Measurements from ENCODE around the gene VPS29. TPM values are rescaled to one million over a fixed set of nuclear protein-coding genes. Genes with fewer than 3 reads are reported as not detected.

Gene VPS29
- total RNA-seq, 1 experiment from 2014 or later: 114 TPM

GRCh38 chr12:110536834-110537604 lies 35.1 kb upstream of the VPS29 start:
- no peak overlapping the region for H3K4me2 ChIP-seq (ENCODE audit: low read length)
- TF ChIP-seq EZH2phosphoT487 (IDR thresholded peaks at IDR 0.05; ENCODE audit: borderline replicate concordance, low read length) (no peak), EZH2 (IDR thresholded peaks at IDR 0.05; ENCODE audit: low read length, unreplicated experiment) (no peak)
- TF ChIP-seq, protein P1, sequence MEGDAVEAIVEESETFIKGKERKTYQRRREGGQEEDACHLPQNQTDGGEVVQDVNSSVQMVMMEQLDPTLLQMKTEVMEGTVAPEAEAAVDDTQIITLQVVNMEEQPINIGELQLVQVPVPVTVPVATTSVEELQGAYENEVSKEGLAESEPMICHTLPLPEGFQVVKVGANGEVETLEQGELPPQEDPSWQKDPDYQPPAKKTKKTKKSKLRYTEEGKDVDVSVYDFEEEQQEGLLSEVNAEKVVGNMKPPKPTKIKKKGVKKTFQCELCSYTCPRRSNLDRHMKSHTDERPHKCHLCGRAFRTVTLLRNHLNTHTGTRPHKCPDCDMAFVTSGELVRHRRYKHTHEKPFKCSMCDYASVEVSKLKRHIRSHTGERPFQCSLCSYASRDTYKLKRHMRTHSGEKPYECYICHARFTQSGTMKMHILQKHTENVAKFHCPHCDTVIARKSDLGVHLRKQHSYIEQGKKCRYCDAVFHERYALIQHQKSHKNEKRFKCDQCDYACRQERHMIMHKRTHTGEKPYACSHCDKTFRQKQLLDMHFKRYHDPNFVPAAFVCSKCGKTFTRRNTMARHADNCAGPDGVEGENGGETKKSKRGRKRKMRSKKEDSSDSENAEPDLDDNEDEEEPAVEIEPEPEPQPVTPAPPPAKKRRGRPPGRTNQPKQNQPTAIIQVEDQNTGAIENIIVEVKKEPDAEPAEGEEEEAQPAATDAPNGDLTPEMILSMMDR (conservative IDR thresholded peaks at IDR 0.05; ENCODE audit: low read depth, low read length): no peak
- ATAC-seq (no peak), DNase-seq (no peak)
- POLR2A ChIA-PET (ENCODE audit: unreplicated experiment): no interaction called here
- H3K27ac ChIP-seq (ENCODE audit: low read length): no peak overlapping the region
- no peaks in the 10 kb centered on the region for H3K9me3 ChIP-seq (ENCODE audit: low read length)
- BruUV-seq (replicated peaks): no TSS peak
- H3F3A ChIP-seq (ENCODE audit: low read length, unreplicated experiment): no peaks in the 10 kb centered on the region
- intact Hi-C loops (cut with micrococcal nuclease): no loop called here
- H3K4me3 ChIP-seq (ENCODE audit: low read length): no peak overlapping the region
- CTCF ChIA-PET: no interaction called here
- H3K9me2 ChIP-seq (replicated peaks; ENCODE audit: low read length): no peaks in the 10 kb centered on the region
- H3K9ac ChIP-seq (ENCODE audit: low read length): no peak overlapping the region
- no peaks in the 10 kb centered on the region for H3K27me3 ChIP-seq (ENCODE audit: low read length)
- peaks cover 12% of the 10 kb centered on the region; the same call in 1 of the 2 replicates for H4K20me1 ChIP-seq (ENCODE audit: low read length)
- peaks cover 46% of the 10 kb centered on the region for H3K79me2 ChIP-seq (ENCODE audit: low read length)
- peaks cover 28% of the 10 kb centered on the region for H3K4me1 ChIP-seq (ENCODE audit: insufficient read depth, low read length)
- no peak overlapping the region for H2AFZ ChIP-seq (ENCODE audit: low read length)
- H3K36me3 ChIP-seq (ENCODE audit: low read depth, low read length): peaks cover 40% of the 10 kb centered on the region

DNA sequence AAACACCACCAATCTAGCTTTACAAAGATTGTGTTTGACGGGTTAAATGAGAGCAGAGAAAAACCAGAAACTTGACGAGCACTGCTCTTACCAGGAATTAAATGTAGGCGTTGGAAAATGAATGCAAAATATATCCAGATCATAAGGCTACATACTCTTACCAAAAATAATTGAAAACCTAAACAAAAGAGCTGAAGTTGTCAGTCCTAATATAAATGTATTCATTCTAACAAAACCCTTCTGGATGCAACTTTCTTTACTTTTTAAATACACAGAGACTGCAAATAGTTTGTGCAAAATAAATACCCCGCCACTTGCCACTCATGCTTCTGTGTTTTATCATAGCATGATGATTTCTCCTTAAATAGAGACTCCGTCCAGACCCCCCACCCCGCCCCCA lies 32.9 kb upstream of the VPS29 start:
- ChIA-PET POLR2A (ENCODE audit: unreplicated experiment) (interaction anchor here (0.6 kb wide), 2 partner anchors 59 to 411 kb away, joined by 4 read pairs; no protein-coding TSS in a partner anchor), CTCF (no interaction called here)
- Histone ChIP-seq H3K9ac (ENCODE audit: low read length) (no peak overlapping the region), H3K4me3 (ENCODE audit: low read length) (no peak overlapping the region), H3K9me2 (replicated peaks; ENCODE audit: low read length) (no peaks in the 10 kb centered on the region), H3K79me2 (ENCODE audit: low read length) (peaks cover 39% of the 10 kb centered on the region), H3K27me3 (ENCODE audit: low read length) (no peaks in the 10 kb centered on the region), H3K9me3 (ENCODE audit: low read length) (no peaks in the 10 kb centered on the region), H3F3A (ENCODE audit: low read length, unreplicated experiment) (no peaks in the 10 kb centered on the region), H2AFZ (ENCODE audit: low read length) (no peak overlapping the region), H4K20me1 (ENCODE audit: low read length) (peaks cover 13% of the 10 kb centered on the region; the same call in 1 of the 2 replicates), H3K36me3 (ENCODE audit: low read depth, low read length) (peaks cover 47% of the 10 kb centered on the region), H3K4me2 (ENCODE audit: low read length) (no peak overlapping the region), H3K27ac (ENCODE audit: low read length) (no peak overlapping the region), H3K4me1 (ENCODE audit: insufficient read depth, low read length) (peaks cover 33% of the 10 kb centered on the region)
- TF ChIP-seq EZH2phosphoT487 (IDR thresholded peaks at IDR 0.05; ENCODE audit: borderline replicate concordance, low read length) (no peak), EZH2 (IDR thresholded peaks at IDR 0.05; ENCODE audit: low read length, unreplicated experiment) (no peak)
- TF ChIP-seq, protein P1 (conservative IDR thresholded peaks at IDR 0.05; ENCODE audit: low read depth, low read length): no peak
- DNase-seq (no peak), ATAC-seq (no peak)
- no TSS peak for BruUV-seq (replicated peaks)
- intact Hi-C loops (cut with micrococcal nuclease): no loop called here

GRCh38 chr12:110533607-110534006 lies 31.7 kb upstream of the VPS29 start:
- peak overlapping the region; percentile 38 for H3K4me2 ChIP-seq (ENCODE audit: low read length)
- TF ChIP-seq, protein P1 (conservative IDR thresholded peaks at IDR 0.05; ENCODE audit: low read depth, low read length): no peak
- TF ChIP-seq EZH2 (IDR thresholded peaks at IDR 0.05; ENCODE audit: low read length, unreplicated experiment): no peak
- TF ChIP-seq EZH2phosphoT487 (IDR thresholded peaks at IDR 0.05; ENCODE audit: borderline replicate concordance, low read length): no peak
- no TSS peak for BruUV-seq (replicated peaks)
- peak overlapping the region; percentile 47 for H3K27ac ChIP-seq (ENCODE audit: low read length)
- H3F3A ChIP-seq (ENCODE audit: low read length, unreplicated experiment): no peaks in the 10 kb centered on the region
- H3K27me3 ChIP-seq (ENCODE audit: low read length): no peaks in the 10 kb centered on the region
- intact Hi-C loops (cut with micrococcal nuclease): loop anchor here (1.0 kb wide), 1 partner anchor 13 kb away; no protein-coding TSS in a partner anchor
- ATAC-seq (peak; percentile 48), DNase-seq (peak; percentile 87)
- H3K4me1 ChIP-seq (ENCODE audit: insufficient read depth, low read length): peaks cover 31% of the 10 kb centered on the region
- H3K36me3 ChIP-seq (ENCODE audit: low read depth, low read length): peaks cover 35% of the 10 kb centered on the region
- CTCF ChIA-PET: interaction anchor here (0.6 to 0.8 kb wide), 2 partner anchors 15 to 66 kb away, joined by 3 read pairs; no protein-coding TSS in a partner anchor
- no peaks in the 10 kb centered on the region for H3K9me2 ChIP-seq (replicated peaks; ENCODE audit: low read length)
- H3K9me3 ChIP-seq (ENCODE audit: low read length): no peaks in the 10 kb centered on the region
- no peak overlapping the region for H3K9ac ChIP-seq (ENCODE audit: low read length)
- peaks cover 13% of the 10 kb centered on the region; the same call in 1 of the 2 replicates for H4K20me1 ChIP-seq (ENCODE audit: low read length)
- no peak overlapping the region for H2AFZ ChIP-seq (ENCODE audit: low read length)
- H3K79me2 ChIP-seq (ENCODE audit: low read length): peaks cover 31% of the 10 kb centered on the region
- POLR2A ChIA-PET (ENCODE audit: unreplicated experiment): no interaction called here
- no peak overlapping the region for H3K4me3 ChIP-seq (ENCODE audit: low read length)

Measured in PC-3 (cell line).